GM19328 (cell line): ENCODE data around the gene CEP57.
"Not testable (repeated sequence)": the region's sequence is repeated elsewhere in the genome, so short reads cannot be mapped to it uniquely, and the experiment has no call there.

ENCODE experiments used
- ATAC-seq: cut with Tn5 transposase; IDR thresholded peaks from one replicate; pipeline ENCODE4 v1.9.1; 2021; ENCODE audit warnings: mild to moderate bottlenecking, moderate library complexity; ENCODE audit not compliant: unreplicated experiment

The CEP57 gene

DNA sequence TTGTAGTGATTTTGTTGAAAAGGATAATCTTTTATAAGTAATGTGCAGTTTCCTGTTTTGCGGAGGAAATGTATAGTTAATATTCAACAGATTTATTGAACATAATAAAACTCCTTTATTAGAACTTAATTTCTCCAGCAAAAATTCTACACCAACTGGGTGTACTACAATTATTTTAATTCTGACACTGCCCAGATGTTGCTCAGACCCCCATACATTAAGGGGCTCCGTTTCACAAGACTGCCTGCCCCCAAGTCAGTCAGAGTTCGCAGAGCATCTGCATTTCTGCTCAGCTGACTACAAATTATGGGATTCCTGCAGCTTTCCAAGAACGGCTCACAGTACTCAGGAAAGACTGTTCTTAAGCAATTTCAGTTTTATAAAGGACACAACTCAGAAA is 6.2 kb downstream of the CEP57 start:
- ATAC-seq = no peak

GRCh38 chr11:95799546-95799945 is 9.2 kb downstream of the CEP57 start:
- no peak for ATAC-seq

DNA sequence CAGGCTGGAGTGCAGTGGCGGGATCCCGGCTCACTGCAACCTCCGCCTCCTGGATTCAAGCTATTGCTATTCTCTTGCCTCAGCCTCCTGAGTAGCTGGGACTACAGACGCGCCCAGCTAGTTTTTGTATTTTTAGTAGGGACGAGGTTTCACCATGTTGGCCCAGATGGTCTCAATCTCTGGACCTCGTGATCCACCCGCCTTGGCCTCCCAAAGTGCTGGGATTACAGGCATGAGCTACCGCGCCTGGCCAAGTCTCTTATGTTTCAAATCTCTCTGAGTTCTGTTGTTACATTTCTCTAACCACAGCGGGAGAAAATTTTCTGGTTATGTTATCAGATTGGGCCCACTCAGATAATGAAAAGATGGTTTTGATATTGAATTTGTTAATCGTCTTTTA is 10.1 kb downstream of the CEP57 start:
- no peak for ATAC-seq

DNA sequence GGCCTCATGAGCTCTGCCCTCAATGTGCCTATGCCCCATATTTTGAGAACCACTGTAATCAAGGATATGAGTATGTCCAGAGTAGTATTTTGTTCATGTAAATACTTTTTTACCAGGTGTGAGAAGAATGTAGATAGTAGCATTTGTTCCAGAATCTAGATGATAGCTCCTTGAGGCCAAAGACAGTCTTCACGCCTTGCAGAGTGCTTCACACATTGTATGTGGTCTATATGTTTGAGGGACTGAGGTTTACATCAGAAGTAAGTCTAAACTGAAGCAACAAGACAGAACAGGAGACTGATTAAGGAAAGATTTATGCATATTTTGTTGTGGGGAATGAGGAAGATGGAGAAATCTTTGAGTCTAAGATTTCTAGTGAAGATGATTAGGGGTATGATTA is 12.5 kb downstream of the CEP57 start:
- no peak for ATAC-seq

- no peak for ATAC-seq
Observed at GRCh38 chr11:95803973-95804372, 13.7 kb downstream of the CEP57 start.

GRCh38 chr11:95805869-95806268 is 15.6 kb downstream of the CEP57 start:
- no peak for ATAC-seq

GRCh38 chr11:95806464-95806863 is 16.2 kb downstream of the CEP57 start:
- not testable (repeated sequence) for ATAC-seq

DNA sequence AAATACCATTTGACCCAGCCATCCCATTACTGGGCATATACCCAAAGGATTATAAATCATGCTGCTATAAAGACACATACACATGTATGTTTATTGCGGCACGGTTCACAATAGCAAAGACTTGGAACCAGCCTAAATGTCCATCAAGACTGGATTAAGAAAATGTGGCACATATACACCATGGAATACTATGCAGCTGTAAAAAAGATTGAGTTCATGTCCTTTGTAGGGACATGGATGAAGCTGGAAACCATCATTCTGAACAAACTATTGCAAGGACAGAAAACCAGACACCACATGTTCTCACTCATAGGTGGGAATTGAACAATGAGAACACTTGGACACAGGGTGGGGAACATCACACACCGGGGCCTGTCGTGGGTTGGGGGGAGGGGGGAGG is 20.8 kb downstream of the CEP57 start:
- not testable (repeated sequence) for ATAC-seq

DNA sequence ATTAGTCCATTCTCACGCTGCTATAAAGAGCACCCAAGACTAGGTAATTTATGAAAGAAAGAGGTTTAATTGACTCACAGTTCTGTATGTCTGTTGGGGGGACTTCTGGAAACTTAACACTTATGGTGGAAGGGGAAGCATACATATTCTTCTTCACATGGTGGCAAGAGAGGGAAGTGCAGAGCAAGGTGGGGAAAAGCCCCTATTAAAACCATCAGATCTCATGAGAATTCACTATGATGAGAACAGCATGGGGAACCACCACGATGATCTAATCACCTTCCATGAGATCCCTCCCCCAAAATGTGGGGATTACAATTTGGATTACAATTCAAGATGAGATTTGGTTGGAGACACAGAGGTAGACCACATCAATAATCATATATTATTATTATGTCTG is 25.7 kb downstream of the CEP57 start:
- ATAC-seq = no peak

GRCh38 chr11:95821640-95822039 is 31.3 kb downstream of the CEP57 start:
- no peak for ATAC-seq

GRCh38 chr11:95827696-95828095 is 37.4 kb downstream of the CEP57 start:
- ATAC-seq = no peak

- no peak for ATAC-seq
Observed at GRCh38 chr11:95829580-95830259, 39.4 kb downstream of the CEP57 start.

GRCh38 chr11:95831198-95831883 is 41.0 kb downstream of the CEP57 start:
- ATAC-seq = no peak

DNA sequence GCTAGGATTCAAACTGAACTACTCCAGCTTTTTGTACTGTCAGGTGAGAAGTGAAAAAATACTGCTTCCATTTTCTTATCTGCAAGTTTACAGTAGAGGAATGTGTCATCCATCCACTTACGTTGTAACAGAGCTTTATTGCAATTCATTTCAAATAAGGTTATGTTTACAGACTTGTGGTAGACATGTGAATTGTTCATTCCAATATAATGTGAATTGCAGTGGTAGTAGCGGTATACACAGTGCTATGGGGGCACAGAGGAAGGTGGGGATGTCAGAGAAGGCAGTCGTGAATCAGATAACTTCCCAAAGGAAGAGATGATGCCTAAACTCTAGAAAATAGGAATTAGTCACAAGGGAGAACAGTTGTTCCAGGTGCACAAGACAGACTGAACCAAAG is 42.5 kb downstream of the CEP57 start:
- ATAC-seq = no peak

DNA sequence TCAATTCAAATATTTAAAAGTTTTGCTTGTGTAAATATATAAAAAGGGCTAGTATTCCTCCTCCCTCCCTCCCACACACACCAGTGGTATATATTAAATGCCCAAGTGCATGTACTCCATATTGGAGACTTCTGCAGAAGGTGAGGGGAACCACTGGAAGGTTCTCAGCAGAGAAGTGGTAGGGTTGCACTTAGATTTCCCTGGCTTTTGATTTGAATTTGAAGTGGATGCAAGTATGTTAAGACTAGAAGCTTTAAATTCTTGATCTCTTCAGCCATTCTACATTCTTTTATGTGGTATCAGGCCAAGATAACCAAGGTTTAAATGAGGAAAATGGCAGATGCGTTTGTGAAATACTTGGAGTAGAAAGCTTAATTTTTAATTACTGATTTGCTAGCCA is 43.1 kb downstream of the CEP57 start:
- no peak for ATAC-seq

DNA sequence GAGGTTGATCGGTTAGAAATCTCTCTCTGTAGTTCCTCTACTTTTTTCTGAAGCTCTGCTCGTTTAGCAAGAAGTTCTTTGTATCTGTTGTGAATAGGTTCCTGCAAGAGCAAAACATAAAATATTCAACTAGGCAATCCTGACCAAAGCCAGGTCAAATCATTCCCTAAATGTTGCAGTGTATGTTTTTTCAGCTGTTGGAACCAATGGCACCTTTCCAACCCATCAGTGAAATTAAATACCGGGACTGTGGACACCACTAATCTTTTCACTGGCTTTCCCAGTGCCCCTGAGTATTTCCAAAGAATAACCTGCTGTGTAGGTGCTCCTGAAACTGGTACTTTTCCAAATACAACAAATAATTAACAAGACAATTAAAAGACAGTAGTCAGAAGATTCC is 45.1 kb downstream of the CEP57 start:
- ATAC-seq = no peak

- ATAC-seq = peak; percentile 78
Observed at GRCh38 chr11:95835768-95836488, 45.6 kb downstream of the CEP57 start.

DNA sequence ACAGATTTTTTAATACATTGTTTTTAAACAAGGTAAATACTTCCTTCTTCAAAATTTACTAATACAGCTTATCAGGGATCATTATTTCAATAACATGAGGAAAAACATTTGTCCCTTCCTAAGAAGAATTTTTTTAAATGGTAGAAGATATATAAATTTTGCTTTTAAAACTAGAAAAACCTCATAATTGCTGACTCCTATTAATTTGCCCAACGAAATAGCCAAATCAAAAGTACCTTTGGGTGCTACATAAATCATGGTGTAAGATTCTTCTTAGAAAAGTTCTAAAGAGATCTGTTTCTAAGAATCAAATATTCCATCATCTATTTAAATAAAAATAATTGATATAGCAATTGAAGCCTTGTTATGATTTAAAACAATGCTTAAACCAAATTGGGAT is 54.9 kb downstream of the CEP57 start:
- no peak for ATAC-seq

DNA sequence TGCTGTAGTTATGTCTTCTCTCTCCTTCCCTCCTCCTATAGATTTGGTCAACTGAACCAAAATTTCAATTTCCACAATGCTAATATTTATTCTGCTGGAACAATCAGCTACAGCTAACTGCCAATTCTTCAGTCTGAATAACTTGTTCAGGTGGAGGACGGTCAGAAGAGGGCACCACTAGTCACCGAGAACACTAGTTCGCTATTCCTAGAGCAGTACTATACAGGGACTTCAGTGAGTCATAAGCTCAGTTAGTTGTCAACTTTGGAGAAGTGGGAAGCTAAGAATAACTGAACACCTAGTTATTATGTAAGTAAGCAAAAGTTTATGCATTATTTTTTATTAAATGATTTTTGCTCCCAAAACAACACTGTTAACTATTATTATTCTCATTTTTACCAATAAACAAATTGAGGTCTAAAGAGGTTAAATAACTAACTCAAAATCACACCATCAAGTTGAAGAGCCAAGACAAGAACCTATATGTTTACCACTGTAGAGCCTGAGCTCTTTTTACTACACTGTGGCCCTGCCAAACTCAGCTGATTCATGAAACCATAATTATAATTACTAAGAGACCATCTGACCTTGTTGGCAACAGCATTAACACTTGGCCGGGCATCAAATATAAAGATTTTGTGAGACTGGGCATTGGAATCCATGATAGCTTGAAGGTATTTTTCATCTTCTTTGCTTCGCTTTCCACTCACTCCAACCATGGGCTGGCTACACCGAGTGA is 59.0 kb downstream of the CEP57 start:
- peak; percentile 56 for ATAC-seq

- ATAC-seq = no peak
Observed at GRCh38 chr11:95850137-95850536, 59.8 kb downstream of the CEP57 start.

GRCh38 chr11:95853138-95853537 is 62.8 kb downstream of the CEP57 start:
- no peak for ATAC-seq
